ENCODE data around the gene WDFY4. TPM values are rescaled to one million over a fixed set of nuclear protein-coding genes. Genes with fewer than 3 reads are reported as not detected.

Gene WDFY4
- total and polyA plus RNA-seq, 2 donors (not counting 3 experiments of a cell fraction or from before 2014, with no cell fraction given), result 10.1 to 10.2 TPM

DNA sequence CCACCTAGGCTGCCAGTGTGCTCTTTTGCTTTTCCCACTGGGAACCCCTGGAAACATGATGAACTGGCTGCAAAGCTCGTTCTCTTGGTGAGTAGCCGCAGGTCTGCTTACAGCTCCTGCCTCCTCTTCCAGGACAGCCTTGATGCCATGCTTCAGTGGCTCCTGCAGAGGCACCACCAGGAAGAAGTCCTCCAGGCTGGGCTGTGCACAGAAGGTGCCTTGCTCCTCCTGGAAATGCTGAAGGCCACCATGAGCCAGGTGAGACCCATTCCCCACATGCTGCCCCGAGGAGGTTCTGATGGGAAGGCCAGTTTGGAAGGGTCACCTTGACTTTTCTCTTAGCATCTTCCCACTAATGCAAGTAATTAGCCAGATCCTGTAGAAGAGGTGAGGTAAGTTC lies 129.2 kb downstream of the WDFY4 start:
- H3K4me1 ChIP-seq (ENCODE audit: control insufficient read depth, extremely low read depth, insufficient read depth, low read length), result no peaks in the 10 kb centered on the region
- H4K20me1 ChIP-seq (replicated peaks; ENCODE audit: control insufficient read depth, extremely low read depth, insufficient read depth, low read length), result no peaks in the 10 kb centered on the region
- intact Hi-C loops (cut with micrococcal nuclease) (no loop called here), dilution Hi-C loops (cut with MboI; ENCODE audit: extremely low pct_ligation_motif_present, low sequenced_read_pairs) (no loop called here)
- no peaks in the 10 kb centered on the region for H3K27me3 ChIP-seq (ENCODE audit: control insufficient read depth in 2 of 2, insufficient read depth in 2 of 2, low read length in 2 of 2)
- ChIA-PET POLR2A (no interaction called here), CTCF (no interaction called here)
- DNase-seq (ENCODE audit: low read depth, low spot score), result no peak
- H3K36me3 ChIP-seq (ENCODE audit: control insufficient read depth in 2 of 2, extremely low read depth in 1 of 2, insufficient read depth in 2 of 2, low read length in 2 of 2), result no peaks in the 10 kb centered on the region
- TF ChIP-seq GATA2 (IDR thresholded peaks at IDR 0.05; ENCODE audit: insufficient read depth, insufficient read length, low read depth, low read length) (no peak), POLR2A (IDR thresholded peaks at IDR 0.05; ENCODE audit: low read depth, low read length) (no peak), CTCF (IDR thresholded peaks at IDR 0.05; ENCODE audit: extremely low read depth in 1 of 2, insufficient read depth in 1 of 2, low read depth in 1 of 2, low read length in 2 of 2) (no peak)
- H2AFZ ChIP-seq (ENCODE audit: low read depth, low read length), result no peak overlapping the region
- FAIRE-seq, result no peak
- no peaks in the 10 kb centered on the region for H3K9me3 ChIP-seq (replicated peaks; ENCODE audit: control insufficient read depth, insufficient read depth, low read length)
- H3K79me2 ChIP-seq (ENCODE audit: control insufficient read depth, insufficient read depth, low read length), result no peaks in the 10 kb centered on the region
- no peak overlapping the region for H3K27ac ChIP-seq (ENCODE audit: insufficient read depth, low read depth, low read length)
- BruUV-seq (replicated peaks), result no TSS peak
- H3K4me3 ChIP-seq (replicated peaks in 1 of 3; ENCODE audit: insufficient read depth in 1 of 3, low read depth in 1 of 3, low read length in 3 of 3), result no peak overlapping the region
- H3K9me1 ChIP-seq (replicated peaks; ENCODE audit: control insufficient read depth, extremely low read depth, insufficient read depth, low read length), result no peaks in the 10 kb centered on the region
- H3K4me2 ChIP-seq (ENCODE audit: insufficient read depth, low read length), result no peak overlapping the region
- H3K9ac ChIP-seq (replicated peaks; ENCODE audit: extremely low read depth, insufficient read depth, low read length), result no peak overlapping the region

DNA sequence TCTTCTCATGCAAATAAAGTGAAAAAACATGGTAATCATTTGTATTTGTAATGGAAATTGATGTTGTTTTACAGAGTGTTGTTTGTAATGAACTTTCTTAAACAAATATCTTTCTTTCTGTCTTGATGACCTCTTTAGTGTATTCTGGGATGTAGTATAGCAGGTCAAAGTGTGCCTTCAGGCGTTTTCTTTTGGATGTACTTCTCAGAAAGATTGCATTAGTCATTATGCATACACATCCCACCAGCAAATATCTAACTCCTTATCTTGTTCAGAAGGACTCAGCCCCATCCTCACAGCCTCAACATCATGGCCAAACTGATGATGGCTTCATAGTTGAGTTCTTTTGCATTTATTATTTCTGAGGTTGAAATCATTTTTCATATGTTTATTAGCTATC lies 130.3 kb downstream of the WDFY4 start:
- BruUV-seq (replicated peaks), result no TSS peak
- Histone ChIP-seq H3K79me2 (ENCODE audit: control insufficient read depth, insufficient read depth, low read length) (no peaks in the 10 kb centered on the region), H3K36me3 (ENCODE audit: control insufficient read depth in 2 of 2, extremely low read depth in 1 of 2, insufficient read depth in 2 of 2, low read length in 2 of 2) (no peaks in the 10 kb centered on the region), H4K20me1 (replicated peaks; ENCODE audit: control insufficient read depth, extremely low read depth, insufficient read depth, low read length) (no peaks in the 10 kb centered on the region), H3K27me3 (ENCODE audit: control insufficient read depth in 2 of 2, insufficient read depth in 2 of 2, low read length in 2 of 2) (no peaks in the 10 kb centered on the region), H3K4me2 (ENCODE audit: insufficient read depth, low read length) (no peak overlapping the region), H3K4me1 (ENCODE audit: control insufficient read depth, extremely low read depth, insufficient read depth, low read length) (no peaks in the 10 kb centered on the region), H2AFZ (ENCODE audit: low read depth, low read length) (no peak overlapping the region), H3K27ac (ENCODE audit: insufficient read depth, low read depth, low read length) (no peak overlapping the region), H3K9me1 (replicated peaks; ENCODE audit: control insufficient read depth, extremely low read depth, insufficient read depth, low read length) (no peaks in the 10 kb centered on the region), H3K9me3 (replicated peaks; ENCODE audit: control insufficient read depth, insufficient read depth, low read length) (no peaks in the 10 kb centered on the region), H3K9ac (replicated peaks; ENCODE audit: extremely low read depth, insufficient read depth, low read length) (no peak overlapping the region), H3K4me3 (replicated peaks in 1 of 3; ENCODE audit: insufficient read depth in 1 of 3, low read depth in 1 of 3, low read length in 3 of 3) (no peak overlapping the region)
- FAIRE-seq (no peak), DNase-seq (ENCODE audit: low read depth, low spot score) (no peak)
- no peak for TF ChIP-seq CTCF (IDR thresholded peaks at IDR 0.05; ENCODE audit: extremely low read depth in 1 of 2, insufficient read depth in 1 of 2, low read depth in 1 of 2, low read length in 2 of 2)
- intact Hi-C loops (cut with micrococcal nuclease), result no loop called here
- ChIA-PET CTCF (no interaction called here), POLR2A (no interaction called here)
- dilution Hi-C loops (cut with MboI; ENCODE audit: extremely low pct_ligation_motif_present, low sequenced_read_pairs), result no loop called here
